Endothelial cell of umbilical vein (primary cell): ENCODE data around the gene BCL11B. TPM values are rescaled to one million over a fixed set of nuclear protein-coding genes. Genes with fewer than 3 reads are reported as not detected.

Experiments
- BruUV-seq: library from RNA; stranded (reverse); fragments of 400-500 nt; replicated peaks from 2 replicates; lab custom pipeline; 2021; lab: Mats Ljungman, UMichigan
- CTCF ChIA-PET: fragments of 300-600, 350-600 bp; sonication (Branson Sonifier 250); formaldehyde crosslinking; loops from one replicate; lab custom pipeline; 2021; ENCODE audit warnings: antibody characterized with exemption, inconsistent platforms; lab: Charles Lee
- POLR2A ChIA-PET: fragments of 300-600, 350-600 bp; sonication (Branson Sonifier 250); formaldehyde crosslinking; loops from one replicate; lab custom pipeline; 2021; ENCODE audit warnings: antibody characterized with exemption, inconsistent platforms; lab: Charles Lee
- DNase-seq: peaks from one replicate; pipeline ENCODE4 v3.0.0-alpha.2; 2011; ENCODE audit warnings: low read depth, low spot score
- FAIRE-seq: peaks from 2 replicates; lab custom pipeline; 2011; peaks lifted over from hg19 to GRCh38; lab: Jason Lieb, UNC
- H2AFZ ChIP-seq: 2 replicates; pipeline ENCODE4 v1.6.0; 2012; ENCODE audit warnings: low read depth, low read length, control low read depth, inconsistent platforms
- H3K27ac ChIP-seq: 2 replicates; pipeline ENCODE4 v1.5.1; 2011; ENCODE audit warnings: low read depth, mild to moderate bottlenecking, control low read depth, low read length, moderate library complexity; ENCODE audit not compliant: insufficient read depth
- H3K27me3 ChIP-seq, 2 experiments: 2 replicates each; pipeline versions ENCODE4 v1.6.0 to v1.6.1; 2011; ENCODE audit warnings: low read length in 2 of 2, mixed read lengths in 1 of 2; ENCODE audit not compliant: control insufficient read depth in 2 of 2, insufficient read depth in 2 of 2
- H3K36me3 ChIP-seq, 2 experiments: 2 replicates in 1 of 2; 3 replicates in 1 of 2; pipeline ENCODE4 v1.5.1; 2011; ENCODE audit warnings: low read length in 2 of 2, mild to moderate bottlenecking in 1 of 2, moderate library complexity in 1 of 2; ENCODE audit not compliant: control insufficient read depth in 2 of 2, insufficient read depth in 2 of 2; ENCODE audit errors: extremely low read depth in 1 of 2
- H3K4me1 ChIP-seq: 3 replicates; pipeline ENCODE4 v1.5.1; 2011; ENCODE audit warnings: mild to moderate bottlenecking, low read length; ENCODE audit not compliant: control insufficient read depth, insufficient read depth; ENCODE audit errors: extremely low read depth
- H3K4me2 ChIP-seq: 2 replicates; pipeline ENCODE4 v1.6.1; 2011; ENCODE audit warnings: low read length, control low read depth, mixed read lengths; ENCODE audit not compliant: insufficient read depth
- H3K4me3 ChIP-seq, 3 experiments: fragments of 200-600 bp in 1 of 3; sonication (generic), shearing (Covaris generic) in 1 of 3; replicated peaks in 1 of 3; 2 replicates each; pipeline ENCODE4 v1.5.1; 2011 to 2016; ENCODE audit warnings: control low read depth in 3 of 3, low read length in 3 of 3, mild to moderate bottlenecking in 2 of 3, inconsistent platforms in 1 of 3, low read depth in 1 of 3, moderate library complexity in 1 of 3; ENCODE audit not compliant: insufficient read depth in 1 of 3
- H3K79me2 ChIP-seq: 2 replicates; pipeline ENCODE4 v1.6.0; 2012; ENCODE audit warnings: low read length, inconsistent platforms; ENCODE audit not compliant: control insufficient read depth, insufficient read depth
- H3K9ac ChIP-seq: replicated peaks from 2 replicates; pipeline ENCODE3; 2011; ENCODE audit warnings: low read length, control low read depth; ENCODE audit not compliant: insufficient read depth; ENCODE audit errors: extremely low read depth
- H3K9me1 ChIP-seq: replicated peaks from 3 replicates; pipeline ENCODE4 v1.6.0; 2011; ENCODE audit warnings: mild to moderate bottlenecking, low read length; ENCODE audit not compliant: control insufficient read depth, insufficient read depth; ENCODE audit errors: extremely low read depth
- H3K9me3 ChIP-seq: replicated peaks from 2 replicates; pipeline ENCODE4 v1.5.1; 2012; ENCODE audit warnings: low read length, inconsistent platforms; ENCODE audit not compliant: control insufficient read depth, insufficient read depth
- H4K20me1 ChIP-seq: replicated peaks from 2 replicates; pipeline ENCODE3; 2011; ENCODE audit warnings: mild to moderate bottlenecking, low read length; ENCODE audit not compliant: control insufficient read depth, insufficient read depth; ENCODE audit errors: extremely low read depth
- CTCF ChIP-seq, 2 donors: IDR thresholded peaks; 1 replicate in 1 of 2; 2 replicates in 1 of 2; pipeline ENCODE4 v1.5.1; 2011; ENCODE audit warnings: low read length in 2 of 2, mild to moderate bottlenecking in 2 of 2, moderate library complexity in 2 of 2, control low read depth in 1 of 2, inconsistent platforms in 1 of 2, low read depth in 1 of 2; ENCODE audit not compliant: insufficient read depth in 1 of 2; ENCODE audit errors: extremely low read depth in 1 of 2
- EZH2 ChIP-seq: IDR thresholded peaks from 2 replicates; pipeline ENCODE4 v1.6.1; 2012; ENCODE audit warnings: borderline replicate concordance, low read depth, mild to moderate bottlenecking, moderate library complexity, low read length, inconsistent platforms; ENCODE audit not compliant: severe bottlenecking
- FOS ChIP-seq: IDR thresholded peaks from 2 replicates; pipeline ENCODE4 v1.6.1; 2011; ENCODE audit warnings: mild to moderate bottlenecking, low read length, moderate library complexity, borderline replicate concordance; ENCODE audit not compliant: insufficient read depth
- GATA2 ChIP-seq: IDR thresholded peaks from 2 replicates; pipeline ENCODE4 v1.7.0; 2011; ENCODE audit warnings: low read depth, mild to moderate bottlenecking, moderate library complexity, mixed read lengths, low read length; ENCODE audit not compliant: insufficient read length, insufficient read depth
- JUN ChIP-seq: IDR thresholded peaks from 2 replicates; pipeline ENCODE4 v1.6.1; 2011; ENCODE audit warnings: borderline replicate concordance, low read depth; ENCODE audit not compliant: insufficient read length, insufficient read depth
- MAX ChIP-seq: IDR thresholded peaks from 2 replicates; pipeline ENCODE4 v1.6.1; 2011; ENCODE audit not compliant: insufficient read depth, insufficient read length
- MYC ChIP-seq: IDR thresholded peaks from one replicate; pipeline ENCODE4 v1.6.1; 2011; ENCODE audit warnings: mild to moderate bottlenecking, low read depth, low read length
- POLR2A ChIP-seq: IDR thresholded peaks from 2 replicates; pipeline ENCODE4 v1.6.1; 2012; ENCODE audit warnings: low read depth, mild to moderate bottlenecking, control low read depth, low read length
- POLR2AphosphoS5 ChIP-seq: IDR thresholded peaks from 2 replicates; pipeline ENCODE4 v1.6.1; 2012; ENCODE audit warnings: low read depth, mild to moderate bottlenecking, control low read depth, low read length, moderate library complexity; ENCODE audit not compliant: insufficient read depth
- dilution Hi-C: fragments of 300-500 bp; cut with MboI; formaldehyde crosslinking; loops from one replicate; pipeline ENCODE4 v1.15.0; 2019; ENCODE audit warnings: low sequenced_read_pairs; ENCODE audit not compliant: extremely low pct_ligation_motif_present
- intact Hi-C: fragments of 100-400 bp; cut with micrococcal nuclease; formaldehyde crosslinking; loops from one replicate; pipeline ENCODE4 v1.10.0; 2022
- polyA plus RNA-seq, 4 experiments: library from polyadenylated mRNA; depleted of rRNA in 3 of 4; stranded (reverse) in 3 of 4; unstranded in 1 of 4; fragments of >200 nt; gene quantifications; 2 replicates each; pipeline versions ENCODE4 v1.2.1 to v1.2.3, GENCODE V29; 2011 to 2012; ENCODE audit warnings: missing spikeins in 1 of 4
- total RNA-seq: library from RNA; stranded (reverse); gene quantifications from 2 replicates; pipeline ENCODE4 v1.2.3, GENCODE V29; 2021

The BCL11B gene
- total and polyA plus RNA-seq, 2 donors (not counting 3 experiments of a cell fraction or from before 2014, with no cell fraction given) = 0.03 to 0.07 TPM

GRCh38 chr14:99128185-99128584 lies 143.8 kb downstream of the BCL11B start:
- Histone ChIP-seq H3K36me3 (no peaks in the 10 kb centered on the region), H3K9ac (no peak overlapping the region), H3K9me3 (no peaks in the 10 kb centered on the region), H3K4me2 (no peak overlapping the region), H3K4me1 (no peaks in the 10 kb centered on the region), H3K79me2 (no peaks in the 10 kb centered on the region), H3K4me3 (no peak overlapping the region), H2AFZ (no peak overlapping the region), H4K20me1 (no peaks in the 10 kb centered on the region), H3K9me1 (no peaks in the 10 kb centered on the region), H3K27me3 (no peaks in the 10 kb centered on the region), H3K27ac (no peak overlapping the region)
- DNase-seq = no peak
- no TSS peak for BruUV-seq
- no peak for FAIRE-seq
- CTCF ChIA-PET = no interaction called here
- intact Hi-C loops (no loop called here), dilution Hi-C loops (no loop called here)
- TF ChIP-seq FOS (no peak), POLR2A (no peak), MAX (no peak), EZH2 (no peak), POLR2AphosphoS5 (no peak), CTCF (IDR thresholded peaks at IDR 0.05; ENCODE audit: extremely low read depth in 1 of 2, insufficient read depth in 1 of 2, low read depth in 1 of 2, low read length in 2 of 2) (no peak), JUN (no peak), GATA2 (no peak), MYC (no peak)
- POLR2A ChIA-PET = no interaction called here
